Activated CD4-positive, alpha-beta T cell treated with anti-CD3 and anti-CD28 coated beads for 48 hours (primary cell): Measurements from ENCODE around the gene PSMB8.

ENCODE experiments used
- DNase-seq: peaks from one replicate; pipeline ENCODE4 v3.0.0-alpha.2; 2020

The PSMB8 gene

GRCh38 chr6:32855467-32856174, 11.8 kb upstream of the PSMB8 start:
- DNase-seq, result no peak

GRCh38 chr6:32854376-32855178, 10.7 kb upstream of the PSMB8 start:
- DNase-seq, result peak; percentile 71

- DNase-seq, result peak; percentile 96
These were observed 9.9 kb upstream of the PSMB8 start, which contains the start of the genes PSMB9 and TAP1 for GRCh38 chr6:32853541-32854375. TSS of gene PSMB9 (plus strand) at chr6:32854192. CDS start at chr6:32854230, 38 bp downstream. TSS of gene TAP1 (minus strand) at chr6:32853704. CDS start at chr6:32853636, 68 bp downstream.

- peak; percentile 69 for DNase-seq
These were observed 9.1 kb upstream of the PSMB8 start for GRCh38 chr6:32852844-32853540.

- DNase-seq, result peak; percentile 49
These were observed 8.4 kb upstream of the PSMB8 start for GRCh38 chr6:32852018-32852843.

GRCh38 chr6:32851025-32851424, 7.2 kb upstream of the PSMB8 start:
- DNase-seq, result no peak

- no peak for DNase-seq
These were observed 5.3 kb upstream of the PSMB8 start for GRCh38 chr6:32849126-32849525.

GRCh38 chr6:32847795-32848194, 3.9 kb upstream of the PSMB8 start:
- DNase-seq, result no peak

GRCh38 chr6:32847004-32847403, 3.2 kb upstream of the PSMB8 start:
- no peak for DNase-seq

- peak; percentile 60 for DNase-seq
These were observed 1.6 kb upstream of the PSMB8 start for GRCh38 chr6:32845384-32845884.

GRCh38 chr6:32844839-32845383, 1.1 kb upstream of the PSMB8 start:
- DNase-seq, result no peak

- no peak for DNase-seq
These were observed 392 bp downstream of the PSMB8 start for GRCh38 chr6:32843331-32843978.

GRCh38 chr6:32842690-32843089, 1.2 kb downstream of the PSMB8 start:
- no peak for DNase-seq

GRCh38 chr6:32842021-32842650, 1.7 kb downstream of the PSMB8 start:
- no peak for DNase-seq

- peak; percentile 47 for DNase-seq
These were observed 3.1 kb downstream of the PSMB8 start for GRCh38 chr6:32840604-32841246.

GRCh38 chr6:32839356-32839755, 4.5 kb downstream of the PSMB8 start:
- DNase-seq, result no peak

- peak; percentile 98 for DNase-seq
These were observed 5.5 kb downstream of the PSMB8 start, which contains the start of gene TAP2 for GRCh38 chr6:32838114-32838958. TSS of gene TAP2 (minus strand) at chr6:32838739. CDS start at chr6:32838233, 506 bp downstream.

GRCh38 chr6:32837651-32838113, 6.2 kb downstream of the PSMB8 start:
- DNase-seq, result no peak
